HG03565 (cell line): ENCODE results near the gene PDE6C.

Source experiments
- ATAC-seq: cut with Tn5 transposase; IDR thresholded peaks from one replicate; pipeline ENCODE4 v1.9.1; 2021; ENCODE audit warnings: mild to moderate bottlenecking, moderate library complexity; ENCODE audit not compliant: unreplicated experiment

The PDE6C gene

DNA sequence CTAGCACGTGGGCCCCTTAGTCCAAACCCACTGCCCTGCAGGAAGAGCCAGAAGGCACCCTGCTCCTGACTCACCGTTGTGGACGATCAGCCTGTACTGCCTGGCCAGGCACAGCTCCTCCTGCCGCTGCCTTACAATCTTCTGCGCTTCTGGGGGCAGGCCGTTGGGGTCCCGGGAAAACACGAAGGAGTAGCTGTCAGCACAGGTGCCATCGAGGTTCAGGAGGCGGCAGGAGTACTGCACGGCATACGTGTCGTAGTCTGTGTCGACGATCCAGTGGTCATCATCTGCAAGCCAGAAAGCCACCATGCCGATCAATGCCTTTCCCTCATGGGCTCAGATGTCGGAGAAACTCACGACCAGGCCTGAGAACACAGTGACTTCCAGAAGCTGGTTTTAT lies 18.6 kb upstream of the PDE6C start:
- ATAC-seq = no peak

DNA sequence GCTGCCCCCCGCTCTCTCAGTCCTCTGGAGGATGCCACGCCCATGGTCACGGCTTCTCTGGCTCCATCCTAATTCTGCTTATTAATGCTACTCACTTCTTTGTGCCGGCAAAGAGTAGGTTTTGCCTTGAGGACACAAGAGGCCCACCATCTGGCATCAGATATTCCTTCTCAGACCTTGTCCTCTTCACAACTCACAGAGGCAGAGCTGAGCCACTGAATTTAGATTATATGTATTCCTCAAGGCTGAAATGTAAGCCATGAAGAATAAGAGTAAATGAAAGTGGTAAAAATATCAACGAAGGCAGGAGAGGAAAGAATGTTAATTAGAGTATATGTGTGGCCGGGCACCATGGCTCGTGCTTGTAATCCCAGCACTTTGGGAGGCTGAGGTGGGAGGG lies 17.8 kb upstream of the PDE6C start:
- no peak for ATAC-seq

DNA sequence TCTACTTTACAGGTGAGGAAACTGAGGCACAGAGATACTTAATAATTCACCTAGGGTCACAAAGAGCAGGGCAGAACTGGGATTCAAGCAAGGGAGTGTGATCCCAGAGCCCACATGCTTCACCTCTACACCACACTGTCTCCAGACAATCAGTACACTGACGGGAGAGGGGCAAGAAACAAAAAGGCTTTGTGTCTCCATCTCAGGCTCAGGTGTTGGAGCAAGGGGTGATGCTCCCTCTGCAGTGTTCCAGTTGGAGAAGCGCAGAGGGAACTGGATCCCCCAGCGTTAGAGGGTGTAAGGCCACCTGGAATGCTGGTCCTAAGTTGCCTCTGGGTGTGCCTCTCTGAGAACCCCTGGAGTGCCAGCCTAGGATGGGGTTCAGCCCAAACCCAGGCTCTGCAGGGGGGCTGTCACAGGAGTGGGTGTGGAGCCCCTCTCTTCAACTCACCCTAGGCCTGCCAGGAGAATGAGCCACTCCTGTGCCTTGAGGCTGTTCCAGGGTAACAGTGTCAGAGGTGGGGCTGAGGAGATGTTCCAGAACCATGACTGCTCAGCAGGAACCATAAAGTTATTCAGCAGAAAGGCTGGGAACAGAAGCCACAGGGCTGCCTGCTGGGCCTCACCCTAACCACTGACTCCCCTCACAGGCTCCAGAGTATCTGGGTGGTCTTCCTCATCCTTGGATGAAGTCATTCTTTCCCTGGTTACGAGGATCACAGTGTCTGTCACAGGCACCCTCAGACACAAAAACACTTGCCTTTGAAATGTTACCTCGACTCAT lies 16.8 kb upstream of the PDE6C start:
- no peak for ATAC-seq

DNA sequence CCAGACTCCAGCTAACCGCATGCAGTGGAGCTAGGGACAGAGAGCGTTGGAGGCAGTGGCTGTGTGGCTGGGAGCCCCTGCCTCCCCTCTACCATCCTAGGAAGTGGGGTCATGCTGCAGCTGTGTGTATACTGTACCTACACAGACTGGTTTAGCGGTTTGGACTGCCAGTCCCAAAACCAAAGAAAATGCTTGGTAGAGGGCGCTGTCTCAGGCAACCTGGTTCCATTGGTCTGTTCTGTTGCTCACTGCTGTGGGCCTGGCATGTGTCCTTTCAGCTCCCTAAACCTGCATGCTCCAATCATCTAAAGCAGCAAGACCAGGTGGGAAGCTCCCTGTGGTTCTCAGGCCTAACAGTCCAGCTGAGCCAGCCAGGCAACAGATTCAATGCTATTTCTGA lies 15.8 kb upstream of the PDE6C start:
- no peak for ATAC-seq

DNA sequence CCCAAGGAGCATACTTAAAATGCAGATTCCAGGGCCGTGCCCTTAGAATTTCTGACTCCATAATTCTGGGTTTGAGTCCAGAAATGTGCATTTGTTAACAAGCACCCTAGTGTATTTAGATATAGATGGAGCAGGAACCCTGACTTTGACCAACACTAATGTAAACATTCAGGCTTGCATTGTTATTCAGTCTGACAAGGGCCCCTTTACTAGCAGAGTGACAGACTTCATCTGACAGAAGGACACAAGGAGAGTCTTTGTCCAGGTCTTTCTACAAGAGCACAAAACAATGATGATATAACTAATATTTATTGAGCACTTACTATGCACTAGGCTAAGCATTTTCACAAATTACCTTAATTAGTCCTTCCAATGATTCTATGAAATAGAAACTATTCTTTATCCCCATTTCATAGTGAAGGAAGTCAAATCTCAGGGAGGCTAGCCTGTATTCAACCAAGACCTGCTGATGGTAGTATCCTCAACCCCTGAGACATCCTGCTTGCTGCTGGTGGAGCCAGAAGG lies 15.2 kb upstream of the PDE6C start:
- ATAC-seq = no peak

DNA sequence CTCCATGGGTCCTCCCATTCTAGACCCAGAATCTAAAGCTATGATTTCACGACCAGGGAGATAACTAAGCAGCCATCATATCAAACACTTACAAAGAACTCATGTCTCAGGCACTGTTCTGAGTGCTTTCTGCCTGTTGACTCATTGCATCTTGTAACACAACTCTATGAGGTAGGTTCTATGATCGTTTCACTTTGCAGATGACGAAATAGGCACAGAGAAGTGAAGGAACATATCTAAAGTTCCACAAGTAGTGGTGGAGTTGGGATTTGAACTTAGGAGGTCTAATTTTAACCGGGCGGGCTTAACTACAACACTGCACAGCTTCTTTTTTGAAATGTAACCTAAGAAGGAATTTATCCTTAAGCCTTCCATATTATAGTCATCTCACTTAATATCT lies 14.2 kb upstream of the PDE6C start:
- ATAC-seq = no peak

DNA sequence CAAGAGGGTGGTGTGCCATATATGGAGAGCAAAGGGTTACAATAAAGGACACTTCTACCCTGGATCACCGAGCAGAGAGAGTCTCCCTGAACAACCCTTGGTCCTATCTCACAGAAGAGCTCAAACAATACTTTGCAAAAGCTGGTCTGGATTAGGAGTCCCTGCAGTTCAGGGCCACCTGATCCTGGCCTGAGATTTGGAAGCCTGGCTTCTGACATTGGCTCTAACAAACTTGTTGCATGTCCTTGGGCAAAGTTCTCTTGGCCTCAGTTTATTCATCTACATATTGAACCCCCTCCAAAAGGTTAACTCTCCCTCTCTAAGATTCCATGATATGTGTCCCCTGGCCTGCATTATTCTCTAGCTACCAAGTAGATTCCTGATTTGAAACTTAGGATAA lies 13.0 kb upstream of the PDE6C start:
- no peak for ATAC-seq

DNA sequence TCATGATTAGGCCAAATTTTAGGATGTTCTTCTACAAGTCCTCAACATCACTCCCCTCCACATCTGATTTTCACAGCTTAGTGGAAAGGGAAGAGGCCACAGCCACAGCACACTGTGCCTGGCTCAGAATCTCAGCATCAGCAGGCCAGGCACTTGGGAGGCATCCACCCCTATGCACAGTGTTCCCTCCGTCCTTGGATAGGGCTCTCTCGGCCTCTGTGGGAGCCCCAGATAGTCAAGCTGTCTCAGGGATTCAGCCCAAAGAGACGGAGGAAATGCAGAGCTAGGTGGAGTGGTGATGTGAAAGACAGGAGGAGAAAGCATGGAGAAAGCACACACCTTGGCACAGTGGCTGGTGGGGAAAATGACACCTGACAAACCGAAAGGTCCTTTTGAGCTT lies 12.6 kb upstream of the PDE6C start:
- ATAC-seq = no peak

DNA sequence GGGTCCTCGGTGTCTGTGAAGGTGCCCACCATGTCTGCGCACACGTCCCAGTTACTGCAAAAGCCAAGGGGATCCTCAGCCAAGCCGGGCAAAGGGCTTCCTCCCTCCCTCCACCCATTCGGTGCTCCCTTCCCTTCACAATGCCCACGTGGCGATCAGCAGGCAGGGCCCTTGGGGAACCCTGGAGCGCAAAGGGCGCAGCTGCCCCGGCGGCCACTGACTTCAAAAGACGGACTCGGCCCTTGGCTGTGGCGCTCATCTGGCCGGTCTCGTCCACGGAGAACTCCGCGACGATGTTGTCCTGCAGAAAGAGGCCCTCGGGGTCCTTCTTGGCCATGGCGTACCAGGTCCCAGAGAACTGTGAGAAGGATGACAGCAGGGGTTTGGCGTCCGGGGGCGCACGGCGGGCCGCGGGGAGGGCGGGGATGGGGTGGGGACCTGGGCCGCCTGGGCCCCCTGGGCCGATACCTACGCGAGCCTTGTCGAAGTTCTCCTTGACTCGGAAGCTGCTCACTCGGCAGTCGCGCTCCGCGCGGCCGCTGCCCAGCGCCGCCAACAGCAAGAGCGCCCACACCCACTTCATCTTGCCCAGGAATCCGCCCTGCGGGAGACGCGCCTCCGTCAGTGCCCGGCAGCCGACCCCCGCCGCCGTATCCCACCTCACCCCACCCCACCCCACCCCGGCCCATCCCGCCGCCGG lies 11.7 kb upstream of the PDE6C start:
- ATAC-seq = no peak

DNA sequence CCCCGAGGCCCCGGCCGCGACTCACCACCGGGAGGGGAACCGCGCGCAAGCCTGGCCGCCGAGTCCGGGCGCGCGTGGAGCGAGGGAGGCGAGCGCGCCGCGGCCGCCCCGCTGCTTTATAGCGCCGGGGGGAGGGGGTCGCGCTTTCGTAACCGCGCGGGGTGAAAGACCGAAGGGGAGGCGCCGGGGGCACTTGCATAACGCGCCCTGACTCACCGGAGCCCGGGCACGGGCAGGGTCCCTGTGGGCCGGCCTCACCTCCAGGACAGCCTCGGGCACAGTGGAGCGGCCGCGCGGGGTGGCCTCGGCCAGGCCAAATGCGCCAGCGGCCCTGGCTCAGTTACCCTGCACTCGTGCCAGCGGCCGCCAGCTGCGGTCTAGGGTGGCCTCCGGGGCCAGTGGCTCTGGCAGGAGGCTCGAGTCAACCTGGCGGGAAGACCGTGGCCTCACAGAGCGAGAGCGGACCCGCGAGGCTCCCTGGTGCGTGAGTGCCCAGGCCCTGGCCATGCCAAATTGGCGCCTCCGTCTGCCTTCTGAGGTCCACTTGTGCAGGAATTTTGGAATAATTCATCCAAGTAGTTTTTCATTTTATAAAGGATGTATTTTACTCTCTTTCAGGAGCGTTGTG lies 11.1 kb upstream of the PDE6C start, which contains the start of gene RBP4:
TSS of gene RBP4 (minus strand) at position 90 of the 628 bp plus-strand sequence. CDS start 207 bp downstream, outside the sequence.
- ATAC-seq = no peak

DNA sequence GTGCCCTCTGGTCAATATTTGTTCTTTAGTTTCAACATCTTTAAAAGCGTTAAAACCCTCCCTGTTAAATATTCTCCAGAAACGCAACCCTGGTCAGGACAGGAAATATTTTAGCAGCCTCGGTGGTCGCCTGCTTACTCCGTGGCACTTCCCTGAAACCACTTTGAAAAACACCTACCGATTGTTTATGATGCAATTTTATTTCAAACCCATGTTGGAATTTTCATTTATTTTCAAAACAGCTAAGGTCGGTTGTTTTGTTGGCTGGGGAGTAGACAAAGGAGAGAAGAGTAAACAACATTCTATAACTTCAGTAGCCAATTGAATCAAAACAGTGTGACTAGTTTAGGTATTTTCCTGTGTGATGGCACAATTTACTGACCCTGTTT lies 10.6 kb upstream of the PDE6C start:
- no peak for ATAC-seq

DNA sequence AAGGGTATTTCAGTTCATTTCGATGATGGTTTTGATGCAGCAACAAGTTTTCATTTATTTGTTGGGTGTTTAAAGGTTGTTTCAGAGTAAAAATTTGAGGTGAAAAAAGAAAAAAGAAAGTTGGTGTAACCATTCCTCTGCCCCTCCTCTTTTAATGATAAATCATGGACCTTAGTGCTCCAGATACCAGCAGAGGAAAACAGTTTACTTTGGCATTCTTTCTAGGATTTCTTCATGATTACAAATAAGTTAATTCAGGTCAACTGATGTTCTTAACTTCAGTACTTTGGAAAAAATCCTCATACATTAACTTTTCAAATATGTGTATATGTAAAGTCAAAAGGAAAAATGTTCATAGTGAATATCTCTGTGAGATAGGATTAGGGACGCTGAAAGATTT lies 9.3 kb upstream of the PDE6C start:
- ATAC-seq = no peak

DNA sequence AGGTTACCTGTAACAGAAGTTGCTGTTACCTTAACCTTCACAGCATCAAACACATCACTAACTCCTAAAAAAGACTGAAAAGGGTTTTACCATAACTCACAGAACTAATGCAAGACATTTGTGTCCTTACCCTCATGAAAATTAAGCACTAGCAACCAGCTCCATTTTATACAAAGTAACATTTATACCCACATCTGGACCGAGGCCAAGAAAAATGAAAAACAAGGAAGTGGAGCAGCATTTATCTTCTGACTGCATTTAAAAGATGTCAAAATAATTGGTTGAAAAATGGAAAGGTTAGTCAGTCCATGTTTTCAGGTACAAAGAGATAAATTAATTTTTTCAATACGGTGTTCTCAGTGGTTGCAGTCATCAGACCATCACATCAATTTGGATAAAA lies 8.2 kb upstream of the PDE6C start:
- ATAC-seq = no peak

DNA sequence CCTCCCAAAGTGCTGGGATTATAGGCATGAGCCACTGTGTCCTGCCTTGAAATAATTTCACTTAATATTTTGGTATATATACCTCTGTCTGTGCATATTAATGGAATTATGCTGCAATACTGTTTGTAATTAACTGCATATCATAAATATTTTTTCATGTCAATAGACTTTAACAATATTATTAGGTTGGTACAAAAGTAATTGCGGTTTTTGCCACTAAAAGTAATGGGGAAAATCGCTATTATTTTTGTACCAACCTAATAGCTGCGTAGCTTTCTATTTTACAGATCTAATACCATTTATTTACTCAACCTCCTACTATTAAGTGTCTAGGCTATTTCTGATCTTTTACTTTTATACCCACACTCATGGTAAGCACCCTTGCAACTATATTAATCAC lies 3.9 kb upstream of the PDE6C start:
- no peak for ATAC-seq

DNA sequence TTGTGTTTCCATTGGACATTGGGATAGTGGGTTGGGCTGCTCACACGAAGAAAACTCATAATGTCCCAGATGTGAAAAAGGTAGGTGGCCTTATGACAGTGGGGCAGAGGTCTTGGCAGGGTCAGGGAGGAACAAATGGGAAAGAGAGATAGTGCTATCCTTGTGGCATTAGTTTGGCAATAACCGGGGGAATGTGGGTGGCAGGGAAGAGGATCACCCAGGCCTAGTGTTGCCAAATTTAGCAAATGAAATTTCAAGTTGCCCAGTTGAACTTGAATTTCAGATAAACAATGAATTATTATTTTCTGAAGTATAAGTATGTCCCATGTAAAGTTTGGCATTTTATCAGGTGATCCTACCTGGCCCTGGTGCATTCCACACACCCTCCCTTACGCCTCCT lies 789 bp downstream of the PDE6C start:
- no peak for ATAC-seq

DNA sequence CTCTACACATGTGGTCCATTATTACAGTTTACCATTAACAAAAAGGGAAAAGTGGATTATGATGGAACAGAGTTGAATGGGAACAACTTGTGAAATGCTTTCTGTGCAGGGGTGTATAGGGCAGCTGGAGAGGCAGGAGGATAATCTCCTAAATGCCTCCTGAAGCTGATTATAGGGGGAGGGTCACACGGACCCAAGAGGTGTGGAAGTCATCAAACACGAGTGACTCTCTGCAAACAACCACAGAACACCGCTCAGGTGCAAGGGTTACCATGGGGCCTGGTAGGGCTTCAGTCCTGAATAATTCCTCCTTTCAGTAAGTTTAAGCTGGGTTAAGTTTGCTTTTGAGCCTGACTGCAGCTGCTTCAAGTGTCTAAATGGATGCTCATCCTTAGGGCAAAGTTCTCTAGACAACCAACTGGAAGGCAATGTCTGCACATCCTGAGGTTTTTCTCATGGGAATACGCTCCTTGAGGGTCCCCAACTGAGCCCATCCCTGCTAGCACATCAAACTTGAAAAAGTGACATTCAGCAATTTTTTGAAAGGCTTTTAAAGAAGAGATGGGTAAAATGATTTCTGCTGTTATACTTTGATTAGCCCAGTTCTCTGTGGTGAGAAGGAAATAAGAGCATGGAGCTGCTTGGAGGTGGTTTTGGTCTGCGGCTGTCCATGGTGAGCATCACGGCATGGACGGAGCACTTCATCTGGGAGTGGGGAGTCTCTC lies 1.9 kb downstream of the PDE6C start:
- no peak for ATAC-seq

DNA sequence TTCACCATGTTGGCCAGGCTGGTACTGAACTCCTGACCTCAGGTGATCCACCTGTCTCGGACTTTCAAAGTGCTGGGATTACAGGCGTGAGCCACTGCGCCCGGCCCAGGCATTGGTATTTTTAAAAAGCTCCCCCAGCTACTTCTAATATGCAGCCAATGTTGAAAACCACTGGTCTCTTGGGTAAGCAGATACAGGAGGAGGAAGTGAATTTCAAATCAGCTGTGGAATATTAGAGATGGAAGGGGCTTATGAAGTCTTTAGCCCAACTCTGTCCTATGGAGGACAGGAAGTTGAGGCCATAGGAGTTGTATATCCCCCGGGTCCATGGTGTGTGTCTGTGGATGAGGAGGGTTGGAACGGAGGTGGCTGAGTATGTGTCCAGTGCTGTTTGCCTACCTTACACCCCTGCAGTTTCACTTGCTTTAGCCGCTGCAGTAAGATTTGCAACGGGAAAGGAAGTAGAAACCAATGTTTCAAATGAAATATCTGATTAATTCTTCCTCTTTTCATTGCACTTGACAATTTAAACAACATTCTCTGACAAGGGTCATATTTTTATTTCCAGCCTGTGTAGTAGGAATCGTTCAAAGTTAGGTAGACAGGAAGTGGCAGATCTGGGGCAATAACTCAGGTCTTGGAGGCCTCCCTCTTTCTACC lies 3.4 kb downstream of the PDE6C start:
- no peak for ATAC-seq

DNA sequence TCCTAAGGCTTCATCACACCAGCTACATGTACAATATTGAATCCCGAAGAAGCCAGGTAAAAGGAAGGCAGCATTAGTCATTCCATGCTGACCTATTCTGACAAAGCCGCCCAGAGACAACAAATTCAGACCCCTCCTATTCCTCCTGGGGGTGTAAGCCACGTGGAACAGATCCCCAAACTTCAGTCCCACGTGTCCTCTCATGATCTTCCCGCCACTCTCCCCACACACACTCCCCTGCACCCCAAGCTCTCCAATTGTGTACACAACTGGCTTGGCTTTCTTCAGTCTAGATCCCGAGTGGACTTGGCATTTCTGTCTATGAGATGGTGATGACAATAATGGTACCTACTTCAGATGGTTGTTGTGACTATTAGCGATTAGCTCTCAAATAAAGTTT lies 8.6 kb downstream of the PDE6C start:
- no peak for ATAC-seq

DNA sequence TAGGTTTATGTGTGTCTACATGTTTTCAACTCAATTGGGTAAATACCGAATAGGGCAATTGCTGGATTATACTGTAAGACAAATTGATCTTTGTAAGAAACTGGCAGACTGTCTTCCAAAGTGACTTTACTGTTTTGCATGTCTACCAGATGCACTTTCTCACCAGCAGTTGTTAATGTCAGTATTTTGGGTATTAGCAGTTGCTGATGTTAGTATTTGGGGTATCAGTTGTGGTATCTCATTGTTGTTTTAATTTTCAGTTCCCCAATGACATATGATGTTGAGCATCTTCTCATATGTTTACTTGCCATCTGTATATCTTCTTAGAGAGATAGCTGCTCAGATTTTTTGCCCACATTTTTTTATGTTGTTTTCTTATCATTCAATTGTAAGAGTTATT lies 10.6 kb downstream of the PDE6C start:
- ATAC-seq = no peak

DNA sequence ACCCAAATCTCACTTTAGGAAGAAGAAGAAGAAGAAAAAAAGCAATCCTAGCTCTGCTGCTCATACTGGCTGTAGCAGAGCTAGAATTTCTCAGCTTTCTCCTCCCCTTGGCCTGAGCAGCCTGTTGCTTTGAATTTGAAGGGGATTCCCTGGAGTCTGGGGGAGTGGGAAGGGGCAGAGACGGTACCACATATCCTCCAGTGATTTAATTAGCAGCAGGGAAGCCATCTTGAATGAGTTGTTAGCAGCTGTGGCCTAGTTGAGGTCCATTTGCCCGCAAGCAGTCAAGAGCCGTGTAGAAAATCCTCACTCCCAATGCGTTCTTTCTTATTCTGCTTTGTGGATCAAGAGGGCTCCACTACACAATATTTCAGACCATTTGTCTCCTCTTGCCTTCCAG lies 16.5 kb downstream of the PDE6C start:
- no peak for ATAC-seq
